Skin of body (tissue), 2 donors: ENCODE results near the gene MAPK1. TPM values are rescaled to one million over a fixed set of nuclear protein-coding genes. Genes with fewer than 3 reads are reported as not detected.
"Not testable (repeated sequence)": the region's sequence is repeated elsewhere in the genome, so short reads cannot be mapped to it uniquely, and the experiment has no call there.

Experiments used
- DNase-seq: peaks from one replicate; lab custom pipeline; 2025; lab: John Stamatoyannopoulos, UW
- total RNA-seq: library from RNA; depleted of rRNA; stranded (reverse); fragments of >200 nt; gene quantifications from one replicate; pipeline ENCODE4 v1.2.3, GENCODE V29; 2014

The MAPK1 gene
- total RNA-seq, 1 donor from 2014 or later: 43.0 TPM

GRCh38 chr22:21882754-21883333 is 15.4 kb upstream of the MAPK1 start:
- not testable (repeated sequence) for DNase-seq

- DNase-seq: no peak
Measured at GRCh38 chr22:21881841-21882753, 14.7 kb upstream of the MAPK1 start.

GRCh38 chr22:21876486-21877176 is 9.2 kb upstream of the MAPK1 start:
- DNase-seq: no peak

GRCh38 chr22:21874953-21875352 is 7.5 kb upstream of the MAPK1 start:
- not testable (repeated sequence) for DNase-seq

- no peak for DNase-seq
Measured at GRCh38 chr22:21873619-21874018, 6.2 kb upstream of the MAPK1 start.

GRCh38 chr22:21872741-21873140 is 5.3 kb upstream of the MAPK1 start:
- DNase-seq: not testable (repeated sequence)

GRCh38 chr22:21868651-21869050 is 1.2 kb upstream of the MAPK1 start:
- DNase-seq: no peak

GRCh38 chr22:21866833-21867527 is 465 bp downstream of the MAPK1 start:
- no peak for DNase-seq

- DNase-seq: peak; percentile 84
Measured at GRCh38 chr22:21865041-21865440, 2.4 kb downstream of the MAPK1 start.

- DNase-seq: no peak
Measured at GRCh38 chr22:21862386-21863245, 4.8 kb downstream of the MAPK1 start.

- no peak for DNase-seq
Measured at GRCh38 chr22:21861851-21862250, 5.6 kb downstream of the MAPK1 start.

GRCh38 chr22:21861264-21861848 is 6.1 kb downstream of the MAPK1 start:
- DNase-seq: no peak

- DNase-seq: no peak
Measured at GRCh38 chr22:21860491-21861039, 6.9 kb downstream of the MAPK1 start.

- no peak for DNase-seq
Measured at GRCh38 chr22:21858025-21858764, 9.2 kb downstream of the MAPK1 start.

- no peak for DNase-seq
Measured at GRCh38 chr22:21857481-21857914, 9.9 kb downstream of the MAPK1 start.

- DNase-seq: no peak
Measured at GRCh38 chr22:21856868-21857267, 10.6 kb downstream of the MAPK1 start.

GRCh38 chr22:21856197-21856596 is 11.2 kb downstream of the MAPK1 start:
- DNase-seq: no peak

GRCh38 chr22:21855676-21856075 is 11.8 kb downstream of the MAPK1 start:
- no peak for DNase-seq

- DNase-seq: no peak
Measured at GRCh38 chr22:21850660-21851059, 16.8 kb downstream of the MAPK1 start.
